HFF-Myc (cell line): ENCODE results near the gene WDR59.

Experiments used
- DNase-seq: peaks from one replicate; pipeline ENCODE4 v3.0.0-alpha.2; 2011; ENCODE audit warnings: low read depth; ENCODE audit errors: extremely low read depth
- H3K4me3 ChIP-seq: replicated peaks from 2 replicates; pipeline ENCODE4 v1.5.1; 2011; ENCODE audit warnings: low read depth, mild to moderate bottlenecking, control low read depth, low read length
- CTCF ChIP-seq: IDR thresholded peaks from 2 replicates; pipeline ENCODE4 v1.5.1; 2012; ENCODE audit warnings: mild to moderate bottlenecking, low read depth, low read length, control low read depth; ENCODE audit errors: missing control alignments

WDR59 gene

GRCh38 chr16:74984194-74984528 lies 762 bp downstream of the WDR59 start:
- no peak for TF ChIP-seq CTCF
- no peak for DNase-seq
- H3K4me3 ChIP-seq = peak overlapping the region; percentile 85

- H3K4me3 ChIP-seq = no peak overlapping the region
- no peak for DNase-seq
- no peak for TF ChIP-seq CTCF
Observed at GRCh38 chr16:74982256-74982655, 2.7 kb downstream of the WDR59 start.

GRCh38 chr16:74975591-74975990 lies 9.3 kb downstream of the WDR59 start:
- TF ChIP-seq CTCF = no peak
- no peak overlapping the region for H3K4me3 ChIP-seq
- DNase-seq = no peak

GRCh38 chr16:74973304-74973703 lies 11.6 kb downstream of the WDR59 start:
- DNase-seq = no peak
- H3K4me3 ChIP-seq = no peak overlapping the region
- no peak for TF ChIP-seq CTCF

- no peak for DNase-seq
- no peak overlapping the region for H3K4me3 ChIP-seq
- TF ChIP-seq CTCF = no peak
Observed at GRCh38 chr16:74954763-74955162, 30.2 kb downstream of the WDR59 start.

- TF ChIP-seq CTCF = no peak
- DNase-seq = no peak
- no peak overlapping the region for H3K4me3 ChIP-seq
Observed at GRCh38 chr16:74951681-74952080, 33.2 kb downstream of the WDR59 start.

GRCh38 chr16:74951206-74951605 lies 33.7 kb downstream of the WDR59 start:
- TF ChIP-seq CTCF = no peak
- no peak for DNase-seq
- no peak overlapping the region for H3K4me3 ChIP-seq
